GM12801 (cell line): ENCODE measurements around the gene HECW1.

Experiments
- TF ChIP-seq, protein P1 (sequence below): IDR thresholded peaks from one replicate; pipeline ENCODE4 v1.5.1; 2011; ENCODE audit warnings: control low read depth; ENCODE audit not compliant: insufficient read length; ENCODE audit errors: extremely low read depth

Gene HECW1

DNA sequence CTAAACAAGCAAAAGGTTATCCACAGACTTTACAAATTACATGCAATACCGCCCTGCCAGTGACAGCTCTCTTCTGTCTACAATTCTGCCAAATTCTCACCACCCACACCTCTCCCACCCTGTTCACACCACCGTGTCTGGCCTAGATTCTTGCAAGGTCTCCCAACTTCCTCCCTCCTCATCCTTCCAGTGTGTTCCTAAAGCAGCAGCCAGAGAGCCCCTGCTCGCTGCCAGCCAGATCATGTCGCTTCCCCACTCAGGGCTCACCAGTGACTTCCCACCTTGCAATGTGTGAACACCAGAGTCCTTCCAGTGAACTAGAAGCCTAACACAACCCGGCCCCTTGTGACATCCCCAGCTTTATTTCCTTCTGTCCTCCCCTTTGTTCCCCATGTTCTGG is 121.6 kb downstream of the HECW1 start:
- TF ChIP-seq, protein P1, sequence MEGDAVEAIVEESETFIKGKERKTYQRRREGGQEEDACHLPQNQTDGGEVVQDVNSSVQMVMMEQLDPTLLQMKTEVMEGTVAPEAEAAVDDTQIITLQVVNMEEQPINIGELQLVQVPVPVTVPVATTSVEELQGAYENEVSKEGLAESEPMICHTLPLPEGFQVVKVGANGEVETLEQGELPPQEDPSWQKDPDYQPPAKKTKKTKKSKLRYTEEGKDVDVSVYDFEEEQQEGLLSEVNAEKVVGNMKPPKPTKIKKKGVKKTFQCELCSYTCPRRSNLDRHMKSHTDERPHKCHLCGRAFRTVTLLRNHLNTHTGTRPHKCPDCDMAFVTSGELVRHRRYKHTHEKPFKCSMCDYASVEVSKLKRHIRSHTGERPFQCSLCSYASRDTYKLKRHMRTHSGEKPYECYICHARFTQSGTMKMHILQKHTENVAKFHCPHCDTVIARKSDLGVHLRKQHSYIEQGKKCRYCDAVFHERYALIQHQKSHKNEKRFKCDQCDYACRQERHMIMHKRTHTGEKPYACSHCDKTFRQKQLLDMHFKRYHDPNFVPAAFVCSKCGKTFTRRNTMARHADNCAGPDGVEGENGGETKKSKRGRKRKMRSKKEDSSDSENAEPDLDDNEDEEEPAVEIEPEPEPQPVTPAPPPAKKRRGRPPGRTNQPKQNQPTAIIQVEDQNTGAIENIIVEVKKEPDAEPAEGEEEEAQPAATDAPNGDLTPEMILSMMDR = no peak

DNA sequence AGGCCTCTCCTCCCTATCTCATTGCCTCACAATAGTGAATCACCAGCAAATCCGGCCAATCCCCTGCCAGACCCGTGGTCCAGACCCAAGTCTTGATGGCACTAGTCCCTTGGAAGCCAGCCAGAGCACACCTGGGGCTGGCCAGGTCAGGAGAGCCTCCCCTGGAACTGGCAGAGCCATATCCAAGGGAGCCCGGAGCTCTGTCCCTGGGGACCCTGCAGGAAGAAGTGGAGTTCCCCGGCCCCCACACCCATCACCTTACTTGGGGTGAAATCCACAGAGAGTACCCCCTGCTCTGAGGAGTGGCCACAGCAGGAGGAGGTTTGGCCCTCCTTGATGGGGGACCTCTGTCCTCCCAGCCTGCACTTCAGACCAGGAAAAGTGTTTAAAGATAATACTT is 122.5 kb downstream of the HECW1 start:
- TF ChIP-seq, protein P1 = no peak

DNA sequence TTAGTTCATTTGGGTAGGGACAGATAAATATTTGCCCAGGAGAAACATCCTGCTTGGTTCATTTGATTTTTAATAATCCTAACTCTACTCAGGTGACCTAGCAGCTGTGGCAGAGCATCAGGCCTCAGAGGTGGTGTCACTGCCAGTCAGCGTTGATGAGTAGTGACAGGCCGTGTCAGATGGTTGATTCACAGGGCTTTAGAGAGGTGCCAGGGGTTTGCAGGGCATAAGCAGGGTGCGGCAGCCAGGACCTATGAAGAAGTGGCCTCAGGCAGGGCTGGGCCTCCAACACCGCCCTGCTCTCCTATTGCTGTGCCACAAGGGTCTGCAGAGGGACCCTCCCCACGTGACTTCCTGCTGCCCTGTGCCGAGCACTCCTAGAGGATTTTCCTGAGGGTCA is 128.1 kb downstream of the HECW1 start:
- TF ChIP-seq, protein P1 = no peak

DNA sequence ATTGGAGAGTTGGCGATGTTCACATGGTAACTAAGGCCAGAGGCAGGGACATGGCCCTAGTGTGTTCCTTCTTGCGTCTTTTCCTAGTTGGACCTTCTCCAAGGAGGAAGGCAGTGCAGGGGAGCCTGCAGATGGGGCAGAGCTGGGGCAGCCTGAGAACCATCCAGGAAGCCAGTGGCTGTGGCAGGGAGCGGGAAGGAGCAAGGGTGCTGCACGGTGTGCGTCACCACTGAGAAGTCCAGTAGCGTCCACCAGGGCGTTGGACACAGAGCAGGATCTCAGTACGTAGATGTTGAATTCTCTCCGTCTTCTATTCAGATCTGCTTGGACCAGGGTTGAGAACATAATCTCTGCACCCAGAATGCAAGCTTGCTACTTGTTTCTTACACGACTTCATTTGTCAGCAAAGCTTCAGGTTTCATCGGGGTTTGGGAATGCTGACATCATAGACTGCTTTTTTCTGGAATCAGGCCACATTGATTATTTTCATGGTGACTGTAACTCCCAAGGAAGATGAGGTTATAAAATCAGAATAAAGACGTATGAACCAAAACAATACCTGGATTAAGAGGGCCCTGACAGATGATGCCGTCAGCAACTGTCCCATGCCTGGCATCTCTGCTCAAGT is 130.3 kb downstream of the HECW1 start:
- TF ChIP-seq, protein P1 = no peak

DNA sequence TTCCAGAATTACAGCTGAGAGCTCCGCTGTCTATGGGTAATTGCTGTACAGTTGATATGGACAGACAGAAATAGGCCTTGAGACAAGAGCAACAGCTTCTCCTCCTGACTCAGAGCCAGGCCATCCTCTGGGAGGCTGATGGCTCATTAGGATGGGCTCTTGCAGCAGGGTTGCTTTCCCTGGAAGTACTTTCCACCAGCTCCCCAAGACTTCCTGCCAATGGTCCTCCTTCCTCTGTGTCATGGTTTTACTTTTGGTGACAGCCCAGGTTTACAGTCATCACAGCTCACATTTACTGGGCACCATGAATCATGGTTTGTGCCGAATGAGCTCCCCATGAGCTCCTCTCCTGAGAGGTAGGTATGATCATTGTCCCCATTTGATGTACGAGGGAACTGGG is 131.8 kb downstream of the HECW1 start:
- TF ChIP-seq, protein P1 = no peak

DNA sequence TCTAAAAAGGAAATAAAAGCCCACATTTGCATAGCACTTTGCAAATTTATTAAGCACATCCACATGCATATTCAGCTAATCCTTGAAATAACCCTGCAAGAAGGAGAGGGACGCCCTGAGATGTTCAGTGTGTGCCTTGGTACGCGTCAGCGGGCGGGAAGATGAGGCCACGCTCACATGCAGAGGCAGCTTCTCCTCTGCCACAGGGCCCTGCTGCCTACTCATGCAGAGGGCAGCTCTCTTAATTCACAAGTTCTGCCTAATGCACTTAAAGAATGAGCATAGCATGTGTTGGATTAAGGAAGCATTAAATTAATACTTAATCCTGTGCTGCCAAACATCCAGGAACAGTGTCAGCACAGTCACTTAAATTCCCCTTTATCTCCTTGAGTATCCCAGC is 132.3 kb downstream of the HECW1 start:
- TF ChIP-seq, protein P1 = no peak

DNA sequence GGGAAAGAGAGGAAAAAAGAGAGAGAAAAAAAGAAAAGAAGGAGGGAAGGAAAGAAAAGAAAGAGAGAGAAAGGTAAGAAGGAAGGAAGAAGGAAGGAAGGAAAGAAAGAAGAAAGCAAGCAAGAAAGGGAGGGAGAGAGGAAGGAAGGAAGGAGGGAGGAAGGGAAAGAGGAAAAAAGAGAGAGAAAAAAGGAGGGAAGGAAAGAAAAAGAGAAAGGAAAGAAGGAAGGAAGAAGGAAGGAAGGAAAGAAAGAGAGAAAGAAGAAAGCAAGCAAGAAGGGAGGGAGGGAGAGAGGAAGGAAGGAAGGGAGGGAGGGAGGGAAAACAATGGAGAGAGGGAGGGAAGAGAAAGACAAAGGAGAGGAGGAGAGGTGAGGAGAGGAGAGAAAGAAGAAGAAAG is 135.3 kb downstream of the HECW1 start:
- TF ChIP-seq, protein P1 = no peak
